ENCODE data around the gene CLTA.

CLTA gene

GRCh38 chr9:36187414-36187813 is 3.3 kb upstream of the CLTA start:
- H3K36me3 ChIP-seq (ENCODE audit: insufficient read depth, low read length), result peaks cover under 1% of the 10 kb centered on the region; the same call in 1 of the 2 replicates
- no peaks in the 10 kb centered on the region for H4K20me1 ChIP-seq (ENCODE audit: insufficient read depth, low read length)
- peaks cover 15% of the 10 kb centered on the region for H3K4me1 ChIP-seq (ENCODE audit: insufficient read depth, low read length, severe bottlenecking)
- no peak overlapping the region for H3K4me2 ChIP-seq (ENCODE audit: low read length)
- H3K4me3 ChIP-seq (ENCODE audit: low read depth, low read length, poor library complexity, severe bottlenecking), result no peak overlapping the region
- H3K9ac ChIP-seq (ENCODE audit: low read length), result no peak overlapping the region
- H3K79me2 ChIP-seq (ENCODE audit: insufficient read depth, low read length), result peaks cover 14% of the 10 kb centered on the region
- no peaks in the 10 kb centered on the region for H3K9me2 ChIP-seq (ENCODE audit: low read depth, low read length)
- H3F3A ChIP-seq (ENCODE audit: insufficient read depth, low read length), result no peaks in the 10 kb centered on the region
- H3K27ac ChIP-seq (ENCODE audit: low read depth, low read length, poor library complexity, severe bottlenecking), result no peak overlapping the region
- TF ChIP-seq CTCF (IDR thresholded peaks at IDR 0.05; ENCODE audit: low read length), result no peak
- no peak for TF ChIP-seq EZH2 (IDR thresholded peaks at IDR 0.05; ENCODE audit: borderline replicate concordance, low read length)
- no peaks in the 10 kb centered on the region for H3K27me3 ChIP-seq (ENCODE audit: insufficient read depth, low read length)
- no peaks in the 10 kb centered on the region for H3K9me3 ChIP-seq (ENCODE audit: low read length)
- no peak overlapping the region for H2AFZ ChIP-seq (ENCODE audit: low read length)

GRCh38 chr9:36188212-36188611 is 2.5 kb upstream of the CLTA start:
- Histone ChIP-seq H3K4me2 (ENCODE audit: low read length) (no peak overlapping the region), H2AFZ (ENCODE audit: low read length) (no peak overlapping the region)

GRCh38 chr9:36189976-36190375 is 745 bp upstream of the CLTA start:
- Histone ChIP-seq H3K27ac (ENCODE audit: low read depth, low read length, poor library complexity, severe bottlenecking) (no peak overlapping the region), H3K27me3 (ENCODE audit: insufficient read depth, low read length) (no peaks in the 10 kb centered on the region), H3K36me3 (ENCODE audit: insufficient read depth, low read length) (peaks cover 22% of the 10 kb centered on the region; the same call in 1 of the 2 replicates), H3K9me3 (ENCODE audit: low read length) (no peaks in the 10 kb centered on the region), H3F3A (ENCODE audit: insufficient read depth, low read length) (no peaks in the 10 kb centered on the region), H2AFZ (ENCODE audit: low read length) (peak overlapping the region; percentile 60; the same call in 1 of the 2 replicates), H3K4me2 (ENCODE audit: low read length) (peak overlapping the region; percentile 97), H3K9me2 (ENCODE audit: low read depth, low read length) (no peaks in the 10 kb centered on the region), H3K79me2 (ENCODE audit: insufficient read depth, low read length) (peaks cover 40% of the 10 kb centered on the region), H4K20me1 (ENCODE audit: insufficient read depth, low read length) (no peaks in the 10 kb centered on the region), H3K9ac (ENCODE audit: low read length) (peak overlapping the region; percentile 90), H3K4me1 (ENCODE audit: insufficient read depth, low read length, severe bottlenecking) (peaks cover 36% of the 10 kb centered on the region), H3K4me3 (ENCODE audit: low read depth, low read length, poor library complexity, severe bottlenecking) (peak overlapping the region; percentile 92)
- TF ChIP-seq CTCF (IDR thresholded peaks at IDR 0.05; ENCODE audit: low read length), result no peak
- TF ChIP-seq EZH2 (IDR thresholded peaks at IDR 0.05; ENCODE audit: borderline replicate concordance, low read length), result no peak

More at GRCh38 chr9:36188212-36188611, 2.5 kb upstream of the CLTA start:
- Histone ChIP-seq H3K36me3 (ENCODE audit: insufficient read depth, low read length) (peaks cover 6% of the 10 kb centered on the region; the same call in 1 of the 2 replicates), H3K27ac (ENCODE audit: low read depth, low read length, poor library complexity, severe bottlenecking) (no peak overlapping the region), H3K4me1 (ENCODE audit: insufficient read depth, low read length, severe bottlenecking) (peaks cover 23% of the 10 kb centered on the region), H4K20me1 (ENCODE audit: insufficient read depth, low read length) (no peaks in the 10 kb centered on the region), H3K9me2 (ENCODE audit: low read depth, low read length) (no peaks in the 10 kb centered on the region), H3K9me3 (ENCODE audit: low read length) (no peaks in the 10 kb centered on the region), H3K27me3 (ENCODE audit: insufficient read depth, low read length) (no peaks in the 10 kb centered on the region), H3K4me3 (ENCODE audit: low read depth, low read length, poor library complexity, severe bottlenecking) (no peak overlapping the region), H3K9ac (ENCODE audit: low read length) (no peak overlapping the region), H3K79me2 (ENCODE audit: insufficient read depth, low read length) (peaks cover 22% of the 10 kb centered on the region), H3F3A (ENCODE audit: insufficient read depth, low read length) (no peaks in the 10 kb centered on the region)
- TF ChIP-seq EZH2 (IDR thresholded peaks at IDR 0.05; ENCODE audit: borderline replicate concordance, low read length), result no peak
- TF ChIP-seq CTCF (IDR thresholded peaks at IDR 0.05; ENCODE audit: low read length), result no peak

Measured in OCI-LY1 (cell line).